Measurements from ENCODE around the gene ARHGEF39. TPM values are rescaled to one million over a fixed set of nuclear protein-coding genes. Genes with fewer than 3 reads are reported as not detected.

ARHGEF39 gene
- polyA plus RNA-seq, 3 donors, result 0.13 to 0.53 (median 0.42) TPM

- Histone ChIP-seq H3K79me2 (ENCODE audit: insufficient read depth, low read length) (peaks cover 10% of the 10 kb centered on the region), H2AFZ (ENCODE audit: insufficient read depth, low read depth, low read length, poor library complexity, severe bottlenecking) (peak overlapping the region; percentile 90), H3K4me2 (replicated peaks; ENCODE audit: extremely low read depth, low read length, poor library complexity, severe bottlenecking) (peak overlapping the region; percentile 92), H3K9ac (ENCODE audit: insufficient read depth, low read length, poor library complexity, severe bottlenecking) (peak overlapping the region; percentile 88), H3K36me3 (replicated peaks in 1 of 2; ENCODE audit: control insufficient read depth in 1 of 2, insufficient read depth in 2 of 2, low read length in 2 of 2) (peaks cover 10 to 14% of the 10 kb centered on the region in 2 donors), H3K27me3 (ENCODE audit: control insufficient read depth in 2 of 2, insufficient read depth in 2 of 2, low read length in 2 of 2) (no peaks in the 10 kb centered on the region), H3K27ac (ENCODE audit: low read depth in 1 of 2, low read length in 2 of 2) (peak overlapping the region; percentile 85 to 98), H3K4me3 (replicated peaks in 1 of 3; ENCODE audit: low read depth in 2 of 3, low read length in 3 of 3) (peak overlapping the region; percentile 83 to 94 (median 88)), H3K4me1 (ENCODE audit: control insufficient read depth in 1 of 2, insufficient read depth in 2 of 2, low read length in 2 of 2) (peaks cover 35 to 43% of the 10 kb centered on the region in 2 donors), H4K20me1 (ENCODE audit: insufficient read depth, low read length) (no peaks in the 10 kb centered on the region), H3K9me3 (replicated peaks in 1 of 2; ENCODE audit: control insufficient read depth in 1 of 2, insufficient read depth in 1 of 2, low read length in 2 of 2) (no peaks in the 10 kb centered on the region)
- H3K27me3 Mint-ChIP-seq (ENCODE audit: low read depth in 3 of 3), result peaks cover 0 to 8% (median 5%) of the 10 kb centered on the region in 3 donors
- peak overlapping the region; percentile 95 to 100 (median 98) for H3K27ac Mint-ChIP-seq
- TF ChIP-seq, protein P1, sequence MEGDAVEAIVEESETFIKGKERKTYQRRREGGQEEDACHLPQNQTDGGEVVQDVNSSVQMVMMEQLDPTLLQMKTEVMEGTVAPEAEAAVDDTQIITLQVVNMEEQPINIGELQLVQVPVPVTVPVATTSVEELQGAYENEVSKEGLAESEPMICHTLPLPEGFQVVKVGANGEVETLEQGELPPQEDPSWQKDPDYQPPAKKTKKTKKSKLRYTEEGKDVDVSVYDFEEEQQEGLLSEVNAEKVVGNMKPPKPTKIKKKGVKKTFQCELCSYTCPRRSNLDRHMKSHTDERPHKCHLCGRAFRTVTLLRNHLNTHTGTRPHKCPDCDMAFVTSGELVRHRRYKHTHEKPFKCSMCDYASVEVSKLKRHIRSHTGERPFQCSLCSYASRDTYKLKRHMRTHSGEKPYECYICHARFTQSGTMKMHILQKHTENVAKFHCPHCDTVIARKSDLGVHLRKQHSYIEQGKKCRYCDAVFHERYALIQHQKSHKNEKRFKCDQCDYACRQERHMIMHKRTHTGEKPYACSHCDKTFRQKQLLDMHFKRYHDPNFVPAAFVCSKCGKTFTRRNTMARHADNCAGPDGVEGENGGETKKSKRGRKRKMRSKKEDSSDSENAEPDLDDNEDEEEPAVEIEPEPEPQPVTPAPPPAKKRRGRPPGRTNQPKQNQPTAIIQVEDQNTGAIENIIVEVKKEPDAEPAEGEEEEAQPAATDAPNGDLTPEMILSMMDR (IDR thresholded peaks at IDR 0.05), result no peak
- intact Hi-C loops (cut with micrococcal nuclease), result loop anchor here (1.0 to 5.0 kb wide), 6 partner anchors 11 to 545 kb away; partner anchors contain the start of genes CREB3 (in 1 of the 2), TESK1 (in 1 of the 2) and TLN1 (in 1 of the 2)
- no peak for DNase-seq
- H3K4me3 Mint-ChIP-seq, result peak overlapping the region; percentile 87 to 90
- peaks cover 18 to 19% of the 10 kb centered on the region in 2 donors for H3K36me3 Mint-ChIP-seq
- no peaks in the 10 kb centered on the region for H3K9me3 Mint-ChIP-seq
- 36% methylated on average over 20 of the region's 25 CpGs for WGBS (ENCODE audit: insufficient coverage)
- peaks cover 40% of the 10 kb centered on the region for H3K4me1 Mint-ChIP-seq
These were observed 8.0 kb downstream of the ARHGEF39 start for GRCh38 chr9:35656831-35657545.

DNA sequence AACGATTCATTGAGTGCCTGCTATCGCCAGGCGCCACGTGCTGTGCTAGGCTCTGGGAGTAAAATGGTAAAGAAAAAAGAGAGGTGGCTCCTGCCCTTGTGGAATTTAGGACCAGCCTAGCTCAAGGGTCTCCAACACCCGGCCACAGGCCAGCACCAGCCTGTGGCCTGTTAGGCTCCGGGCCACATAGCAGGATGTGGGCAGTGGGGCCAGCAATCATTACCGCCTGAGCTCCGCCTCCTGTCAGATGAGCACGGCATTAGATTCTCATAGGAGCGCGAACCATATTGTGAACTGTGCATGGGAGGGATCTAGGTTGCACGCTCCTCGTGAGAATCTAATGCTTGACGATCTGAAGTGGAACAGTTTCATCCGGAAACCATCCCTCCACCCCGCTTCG is 8.6 kb downstream of the ARHGEF39 start:
- Mint-ChIP-seq H3K9me3 (no peaks in the 10 kb centered on the region), H3K36me3 (peaks cover 15 to 17% of the 10 kb centered on the region in 2 donors), H3K27me3 (ENCODE audit: low read depth in 3 of 3) (peaks cover 0 to 8% (median 5%) of the 10 kb centered on the region in 3 donors), H3K27ac (peak overlapping the region in 3 of 7 donors; percentile 21 to 97 (median 95)), H3K4me1 (peaks cover 35% of the 10 kb centered on the region), H3K4me3 (no peak overlapping the region)
- peaks cover 36 to 41% of the 10 kb centered on the region in 2 donors for H3K4me1 ChIP-seq (ENCODE audit: control insufficient read depth in 1 of 2, insufficient read depth in 2 of 2, low read length in 2 of 2)
- 77% methylated on average over 11 of the region's 17 CpGs for WGBS (ENCODE audit: insufficient coverage)
- no peak for DNase-seq
- no peak overlapping the region for H3K9ac ChIP-seq (ENCODE audit: insufficient read depth, low read length, poor library complexity, severe bottlenecking)
- no peaks in the 10 kb centered on the region for H4K20me1 ChIP-seq (ENCODE audit: insufficient read depth, low read length)
- TF ChIP-seq, protein P1 (IDR thresholded peaks at IDR 0.05), result no peak
- no peak overlapping the region for H3K27ac ChIP-seq (ENCODE audit: low read depth in 1 of 2, low read length in 2 of 2)
- H3K9me3 ChIP-seq (replicated peaks in 1 of 2; ENCODE audit: control insufficient read depth in 1 of 2, insufficient read depth in 1 of 2, low read length in 2 of 2), result no peaks in the 10 kb centered on the region
- H3K27me3 ChIP-seq (ENCODE audit: control insufficient read depth in 2 of 2, insufficient read depth in 2 of 2, low read length in 2 of 2), result no peaks in the 10 kb centered on the region
- intact Hi-C loops (cut with micrococcal nuclease), result loop anchor here (5.0 kb wide), 5 partner anchors 41 to 544 kb away; partner anchors contain the start of genes CREB3 (in 1 of the 2), TESK1 (in 1 of the 2) and TLN1 (in 1 of the 2)
- H3K79me2 ChIP-seq (ENCODE audit: insufficient read depth, low read length), result peaks cover 10% of the 10 kb centered on the region
- peaks cover 10 to 14% of the 10 kb centered on the region in 2 donors for H3K36me3 ChIP-seq (replicated peaks in 1 of 2; ENCODE audit: control insufficient read depth in 1 of 2, insufficient read depth in 2 of 2, low read length in 2 of 2)
- H3K4me3 ChIP-seq (replicated peaks in 1 of 3; ENCODE audit: low read depth in 2 of 3, low read length in 3 of 3), result no peak overlapping the region
- H3K4me2 ChIP-seq (replicated peaks; ENCODE audit: extremely low read depth, low read length, poor library complexity, severe bottlenecking), result no peak overlapping the region
- H2AFZ ChIP-seq (ENCODE audit: insufficient read depth, low read depth, low read length, poor library complexity, severe bottlenecking), result no peak overlapping the region
